NT2/D1 (cell line): ENCODE measurements around the gene GPN2.

Experiments
- SUZ12 ChIP-seq: IDR thresholded peaks from 2 replicates; pipeline ENCODE4 v1.6.1; 2011; ENCODE audit not compliant: insufficient read length, insufficient read depth; ENCODE audit errors: extremely low read depth
- YY1 ChIP-seq: IDR thresholded peaks from 2 replicates; pipeline ENCODE4 v1.6.1; 2011; ENCODE audit not compliant: insufficient read length, insufficient read depth
- ZNF274 ChIP-seq: IDR thresholded peaks from 2 replicates; pipeline ENCODE4 v1.6.1; 2011; ENCODE audit warnings: mild to moderate bottlenecking, low read depth, low read length

DNA sequence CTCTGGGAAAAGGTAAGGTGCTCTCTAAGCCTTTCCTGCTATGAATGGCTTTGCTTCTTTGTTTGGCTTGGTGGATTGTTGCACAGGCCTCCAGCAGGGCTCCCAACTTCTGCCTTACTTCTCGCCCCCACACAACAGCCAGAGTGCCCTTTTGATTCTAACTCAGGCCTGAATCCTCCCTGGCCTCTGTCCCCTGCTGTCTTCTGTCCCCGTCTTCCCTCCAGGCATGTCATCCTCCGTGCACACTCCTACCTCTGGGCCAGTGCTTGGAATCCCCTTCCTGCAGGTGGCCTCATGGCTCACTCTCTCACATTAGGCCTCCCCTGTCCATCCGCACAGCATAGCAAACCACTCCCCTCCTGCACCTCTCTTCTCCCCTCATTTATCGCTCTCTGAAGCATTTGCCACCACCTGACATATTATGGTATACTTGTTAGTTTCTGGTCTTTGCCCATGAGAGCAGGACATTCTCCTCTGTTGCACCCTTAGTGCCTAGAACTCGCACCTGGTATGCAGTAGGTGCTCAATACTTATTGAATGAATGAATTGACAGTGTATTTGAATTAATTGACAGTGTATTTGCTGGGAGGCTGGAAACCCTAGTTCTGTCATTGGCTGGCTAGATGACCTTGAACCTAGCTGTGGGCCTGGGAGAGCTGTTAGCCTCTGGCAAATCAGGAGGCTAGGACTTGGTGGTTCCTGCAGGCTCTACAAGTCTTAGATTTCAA lies 60.7 kb downstream of the GPN2 start:
- TF ChIP-seq YY1 (no peak), SUZ12 (no peak), ZNF274 (no peak)
